CD4-positive, alpha-beta T cell treated with Interleukin-6 for 4 hours (primary cell): Measurements from ENCODE around the gene TBC1D32.
"Not testable (repeated sequence)": the region's sequence is repeated elsewhere in the genome, so short reads cannot be mapped to it uniquely, and the experiment has no call there.

Experiments used
- DNase-seq: peaks from one replicate; pipeline ENCODE4 v3.0.0-alpha.2; 2020; ENCODE audit warnings: mixed read lengths

Gene TBC1D32

GRCh38 chr6:121110733-121111132 lies 223.5 kb downstream of the TBC1D32 start:
- DNase-seq, result no peak

GRCh38 chr6:121106962-121107361 lies 227.3 kb downstream of the TBC1D32 start:
- DNase-seq, result no peak

- DNase-seq, result no peak
Measured at GRCh38 chr6:121105461-121105860, 228.8 kb downstream of the TBC1D32 start.

- no peak for DNase-seq
Measured at GRCh38 chr6:121093928-121094327, 240.4 kb downstream of the TBC1D32 start.

GRCh38 chr6:121090492-121090891 lies 243.8 kb downstream of the TBC1D32 start:
- no peak for DNase-seq

GRCh38 chr6:121086876-121087275 lies 247.4 kb downstream of the TBC1D32 start:
- DNase-seq, result no peak

GRCh38 chr6:121076119-121076518 lies 258.2 kb downstream of the TBC1D32 start:
- no peak for DNase-seq

- DNase-seq, result not testable (repeated sequence)
Measured at GRCh38 chr6:121068749-121069148, 265.5 kb downstream of the TBC1D32 start.

- no peak for DNase-seq
Measured at GRCh38 chr6:121067381-121067780, 266.9 kb downstream of the TBC1D32 start.

- no peak for DNase-seq
Measured at GRCh38 chr6:121064345-121064744, 269.9 kb downstream of the TBC1D32 start.

- DNase-seq, result no peak
Measured at GRCh38 chr6:121055572-121056163, 278.6 kb downstream of the TBC1D32 start.

GRCh38 chr6:121048593-121048992 lies 285.7 kb downstream of the TBC1D32 start:
- not testable (repeated sequence) for DNase-seq

- DNase-seq, result not testable (repeated sequence)
Measured at GRCh38 chr6:121044905-121045304, 289.4 kb downstream of the TBC1D32 start.

GRCh38 chr6:121043706-121044105 lies 290.6 kb downstream of the TBC1D32 start:
- not testable (repeated sequence) for DNase-seq

GRCh38 chr6:121043211-121043610 lies 291.1 kb downstream of the TBC1D32 start:
- DNase-seq, result not testable (repeated sequence)

- no peak for DNase-seq
Measured at GRCh38 chr6:121042766-121043165, 291.5 kb downstream of the TBC1D32 start.

GRCh38 chr6:121040831-121041230 lies 293.4 kb downstream of the TBC1D32 start:
- DNase-seq, result no peak

GRCh38 chr6:121033091-121033490 lies 301.2 kb downstream of the TBC1D32 start:
- no peak for DNase-seq

- no peak for DNase-seq
Measured at GRCh38 chr6:121032268-121033006, 301.8 kb downstream of the TBC1D32 start.
